Measurements from ENCODE around the gene FAM118A. TPM values are rescaled to one million over a fixed set of nuclear protein-coding genes. Genes with fewer than 3 reads are reported as not detected.
"Not testable (repeated sequence)": the region's sequence is repeated elsewhere in the genome, so short reads cannot be mapped to it uniquely, and the experiment has no call there.

FAM118A gene
- total and polyA plus RNA-seq, 8 donors: 23.9 to 210 (median 33.8) TPM

DNA sequence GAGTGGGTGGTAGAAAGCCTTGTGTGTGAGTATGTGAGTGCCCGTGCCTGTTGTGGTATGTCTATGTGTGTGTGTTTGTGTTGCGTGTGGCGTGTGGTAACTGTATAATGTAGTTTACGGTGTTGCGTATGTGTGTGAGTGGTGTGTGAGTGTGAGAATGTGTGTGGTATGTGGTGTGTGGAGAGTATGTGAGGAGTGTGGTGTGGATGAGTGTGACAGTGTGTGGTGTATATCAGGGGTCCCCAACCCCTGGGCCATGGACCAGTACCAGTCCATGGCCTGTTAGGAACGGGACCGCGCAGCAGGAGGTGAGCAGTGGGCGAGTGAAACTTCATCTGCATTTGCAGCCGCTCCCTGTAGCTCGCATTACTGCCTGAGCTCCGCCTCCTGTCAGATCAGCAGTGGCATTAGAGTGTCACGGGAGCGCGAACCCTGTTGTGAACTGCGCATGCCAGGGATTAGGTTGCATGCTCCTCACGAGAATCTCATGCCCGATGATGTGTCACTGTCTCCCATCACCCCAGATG lies 19.3 kb upstream of the FAM118A start:
- Histone ChIP-seq H3K27me3 (peaks cover 0 to 40% of the 10 kb centered on the region in 2 donors), H3K4me1 (peaks cover 3 to 8% of the 10 kb centered on the region in 2 donors), H3K36me3 (no peaks in the 10 kb centered on the region), H3K27ac (no peak overlapping the region), H3K9me3 (no peaks in the 10 kb centered on the region), H3K4me3 (no peak overlapping the region)
- DNase-seq (no peak), ATAC-seq (peak; percentile 45)
- intact Hi-C loops (cut with DNase I): no loop called here
- TF ChIP-seq, protein P1, sequence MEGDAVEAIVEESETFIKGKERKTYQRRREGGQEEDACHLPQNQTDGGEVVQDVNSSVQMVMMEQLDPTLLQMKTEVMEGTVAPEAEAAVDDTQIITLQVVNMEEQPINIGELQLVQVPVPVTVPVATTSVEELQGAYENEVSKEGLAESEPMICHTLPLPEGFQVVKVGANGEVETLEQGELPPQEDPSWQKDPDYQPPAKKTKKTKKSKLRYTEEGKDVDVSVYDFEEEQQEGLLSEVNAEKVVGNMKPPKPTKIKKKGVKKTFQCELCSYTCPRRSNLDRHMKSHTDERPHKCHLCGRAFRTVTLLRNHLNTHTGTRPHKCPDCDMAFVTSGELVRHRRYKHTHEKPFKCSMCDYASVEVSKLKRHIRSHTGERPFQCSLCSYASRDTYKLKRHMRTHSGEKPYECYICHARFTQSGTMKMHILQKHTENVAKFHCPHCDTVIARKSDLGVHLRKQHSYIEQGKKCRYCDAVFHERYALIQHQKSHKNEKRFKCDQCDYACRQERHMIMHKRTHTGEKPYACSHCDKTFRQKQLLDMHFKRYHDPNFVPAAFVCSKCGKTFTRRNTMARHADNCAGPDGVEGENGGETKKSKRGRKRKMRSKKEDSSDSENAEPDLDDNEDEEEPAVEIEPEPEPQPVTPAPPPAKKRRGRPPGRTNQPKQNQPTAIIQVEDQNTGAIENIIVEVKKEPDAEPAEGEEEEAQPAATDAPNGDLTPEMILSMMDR (IDR thresholded peaks at IDR 0.05): no peak

DNA sequence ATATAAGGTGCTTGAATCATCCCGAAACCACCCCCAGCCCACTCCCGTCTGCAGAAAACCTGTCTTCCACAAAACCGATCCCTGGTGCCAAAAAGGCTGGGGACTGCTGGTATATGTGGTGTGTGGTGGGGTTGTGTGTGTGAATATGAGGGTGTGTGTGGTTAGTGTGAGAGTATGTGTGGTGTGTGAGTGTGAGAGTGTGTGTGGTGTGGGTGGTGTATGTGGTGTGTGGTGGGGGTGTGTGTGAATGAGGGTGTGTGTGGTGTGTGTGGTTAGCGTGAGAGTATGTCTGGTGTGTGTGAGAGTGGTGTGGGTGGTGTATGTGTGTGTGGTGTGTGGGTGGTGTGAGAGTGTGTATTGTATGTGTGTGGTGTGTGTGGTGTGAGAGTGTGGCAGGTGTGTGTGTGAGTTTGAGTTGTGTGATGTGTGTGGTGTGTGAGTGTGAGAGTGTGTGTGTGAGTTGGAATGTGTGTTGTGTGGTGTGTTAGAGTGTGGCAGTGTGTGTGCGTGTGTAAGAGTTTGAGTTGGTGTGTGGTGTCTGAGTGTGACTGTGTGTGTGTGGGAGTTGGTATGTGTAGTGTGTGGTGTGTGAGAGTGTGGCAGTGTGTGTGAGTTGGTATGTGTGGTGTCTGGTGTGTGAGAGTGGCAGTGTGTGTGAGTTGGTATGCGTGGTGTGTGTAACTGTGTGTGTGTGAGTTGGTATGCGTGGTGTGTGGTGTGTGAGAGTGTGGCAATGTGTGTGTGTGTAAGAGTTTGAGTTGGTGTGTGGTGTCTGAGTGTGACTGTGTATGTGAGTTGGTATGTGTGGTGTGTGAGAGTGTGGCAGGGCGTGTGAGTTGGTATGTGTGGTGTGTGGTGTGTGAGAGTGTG lies 18.4 kb upstream of the FAM118A start:
- no peaks in the 10 kb centered on the region for H3K9me3 ChIP-seq
- DNase-seq: no peak
- no peak overlapping the region for H3K27ac ChIP-seq
- peaks cover 0 to 31% of the 10 kb centered on the region in 2 donors for H3K27me3 ChIP-seq
- H3K4me3 ChIP-seq: no peak overlapping the region
- no peak for ATAC-seq
- H3K36me3 ChIP-seq: no peaks in the 10 kb centered on the region
- TF ChIP-seq, protein P1 (IDR thresholded peaks at IDR 0.05): no peak
- intact Hi-C loops (cut with DNase I): no loop called here
- peaks cover 3 to 9% of the 10 kb centered on the region in 2 donors for H3K4me1 ChIP-seq

DNA sequence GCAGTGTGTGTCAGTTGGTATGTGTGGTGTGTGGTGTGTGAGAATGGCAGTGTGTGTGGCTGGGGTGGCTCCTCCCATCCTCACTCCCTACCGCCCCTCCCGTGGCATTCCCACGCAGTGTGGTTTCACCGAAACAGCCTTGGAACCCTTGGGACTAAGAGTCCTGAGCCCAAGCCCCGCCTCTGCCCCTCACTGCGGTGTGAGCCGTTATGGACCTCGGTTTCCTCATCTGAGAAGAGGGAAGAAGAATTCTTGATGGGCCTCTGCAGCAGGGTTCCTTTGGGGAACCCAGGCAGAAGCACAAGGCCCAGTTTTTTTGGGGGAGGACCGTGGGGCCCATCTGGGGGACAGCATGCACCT lies 17.8 kb upstream of the FAM118A start:
- H3K27ac ChIP-seq: no peak overlapping the region
- no peaks in the 10 kb centered on the region for H3K36me3 ChIP-seq
- no peak for ATAC-seq
- peaks cover 3 to 15% of the 10 kb centered on the region in 2 donors for H3K4me1 ChIP-seq
- no peak for DNase-seq
- H3K27me3 ChIP-seq: peaks cover 0 to 28% of the 10 kb centered on the region in 2 donors
- H3K4me3 ChIP-seq: no peak overlapping the region
- TF ChIP-seq, protein P1 (IDR thresholded peaks at IDR 0.05): no peak
- H3K9me3 ChIP-seq: no peaks in the 10 kb centered on the region
- intact Hi-C loops (cut with DNase I): no loop called here

DNA sequence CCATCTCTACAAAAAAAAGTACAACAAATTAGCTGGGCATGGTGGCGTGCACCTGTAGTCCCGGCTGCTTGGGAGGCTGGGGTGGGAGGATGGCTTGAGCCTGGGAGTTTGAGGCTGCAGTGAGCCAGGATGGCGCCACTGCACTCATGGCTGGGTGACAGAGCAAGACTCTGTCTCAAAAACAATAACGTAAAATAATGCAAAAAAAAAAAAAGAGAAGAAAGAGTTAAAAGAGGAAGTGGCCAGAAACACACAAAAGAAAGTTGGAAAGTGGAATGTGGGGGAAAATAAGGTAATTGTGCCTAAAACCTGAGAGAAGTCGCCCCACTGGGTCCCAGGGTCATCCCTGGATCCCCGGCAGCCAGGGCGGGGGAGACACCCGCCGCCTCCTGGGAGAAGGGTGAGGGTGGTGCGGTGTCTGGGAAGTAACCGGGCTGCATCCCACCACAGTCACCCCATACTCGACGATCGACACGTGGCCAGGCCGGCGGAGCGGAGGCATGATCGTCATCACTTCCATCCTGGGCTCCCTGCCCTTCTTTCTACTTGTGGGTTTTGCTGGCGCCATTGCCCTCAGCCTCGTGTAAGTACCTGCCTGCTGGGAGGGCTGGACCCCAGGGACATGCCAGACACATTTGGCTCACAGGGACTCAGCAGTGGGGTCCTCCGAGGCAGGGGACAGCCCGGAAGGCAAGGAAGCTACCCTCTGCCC lies 16.8 kb upstream of the FAM118A start:
- H3K27me3 ChIP-seq: peaks cover 0 to 27% of the 10 kb centered on the region in 2 donors
- no peaks in the 10 kb centered on the region for H3K36me3 ChIP-seq
- H3K4me1 ChIP-seq: peaks cover 3 to 12% of the 10 kb centered on the region in 2 donors
- TF ChIP-seq, protein P1 (IDR thresholded peaks at IDR 0.05): no peak
- DNase-seq (no peak), ATAC-seq (no peak)
- intact Hi-C loops (cut with DNase I): no loop called here
- H3K27ac ChIP-seq: no peak overlapping the region
- H3K9me3 ChIP-seq: no peaks in the 10 kb centered on the region
- H3K4me3 ChIP-seq: no peak overlapping the region

DNA sequence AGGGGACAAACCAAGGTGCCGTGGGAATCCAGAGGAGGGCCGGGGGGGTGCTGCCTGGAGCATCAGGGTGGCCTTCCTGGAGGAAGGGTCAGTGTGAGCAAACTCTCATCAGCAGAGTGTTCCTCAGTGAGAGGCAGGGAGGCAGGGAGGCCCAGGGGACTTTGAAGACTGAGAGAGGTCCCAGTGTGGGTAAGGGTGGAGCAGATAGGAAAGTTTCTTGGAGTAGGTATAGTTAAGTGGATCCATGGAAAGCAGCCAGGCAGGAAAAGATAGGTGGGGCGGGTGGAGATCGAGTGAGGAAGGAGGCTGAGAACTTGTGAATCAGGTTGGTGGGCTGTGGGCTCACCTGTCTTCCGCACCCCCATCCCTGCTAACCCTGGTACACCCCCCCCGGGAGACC lies 15.7 kb upstream of the FAM118A start:
- ATAC-seq: no peak
- Histone ChIP-seq H3K4me3 (no peak overlapping the region), H3K9me3 (no peaks in the 10 kb centered on the region), H3K27me3 (peaks cover 0 to 24% of the 10 kb centered on the region in 2 donors), H3K4me1 (peaks cover 3 to 11% of the 10 kb centered on the region in 2 donors), H3K36me3 (no peaks in the 10 kb centered on the region), H3K27ac (no peak overlapping the region)
- no peak for DNase-seq
- TF ChIP-seq, protein P1 (IDR thresholded peaks at IDR 0.05): no peak
- intact Hi-C loops (cut with DNase I): no loop called here

DNA sequence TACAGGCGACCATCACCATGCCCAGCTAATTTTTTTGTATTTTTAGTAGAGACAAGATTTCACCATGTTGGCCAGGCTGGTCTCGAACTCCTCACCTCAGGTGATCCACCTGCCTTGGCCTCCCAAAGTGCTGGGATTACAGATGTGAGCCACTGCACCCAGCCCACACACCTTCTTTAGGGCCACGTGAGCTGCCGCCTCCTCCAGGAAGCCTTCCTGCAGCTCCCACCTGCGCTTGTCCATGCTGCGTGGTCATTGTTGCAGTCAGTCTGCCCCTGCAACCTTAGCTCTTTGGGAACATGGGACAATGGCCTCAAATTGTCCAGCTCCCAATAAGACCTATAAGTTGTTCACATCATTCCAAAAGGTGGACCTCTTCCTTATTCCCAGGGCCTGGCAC lies 14.7 kb upstream of the FAM118A start:
- ATAC-seq; H3K4me3 ChIP-seq; DNase-seq; H3K9me3 ChIP-seq; intact Hi-C loops (cut with DNase I); H3K36me3 ChIP-seq; H3K27ac ChIP-seq: not testable (repeated sequence)
- Histone ChIP-seq H3K27me3 (peaks cover 0 to 14% of the 10 kb centered on the region in 2 donors), H3K4me1 (peaks cover 3 to 11% of the 10 kb centered on the region in 2 donors)

Data from left lung (tissue), 10 donors.